Measurements from ENCODE around the gene FBXO21. TPM values are rescaled to one million over a fixed set of nuclear protein-coding genes. Genes with fewer than 3 reads are reported as not detected.

Gene FBXO21
- total RNA-seq, 1 donor from 2014 or later, result 69.3 TPM

DNA sequence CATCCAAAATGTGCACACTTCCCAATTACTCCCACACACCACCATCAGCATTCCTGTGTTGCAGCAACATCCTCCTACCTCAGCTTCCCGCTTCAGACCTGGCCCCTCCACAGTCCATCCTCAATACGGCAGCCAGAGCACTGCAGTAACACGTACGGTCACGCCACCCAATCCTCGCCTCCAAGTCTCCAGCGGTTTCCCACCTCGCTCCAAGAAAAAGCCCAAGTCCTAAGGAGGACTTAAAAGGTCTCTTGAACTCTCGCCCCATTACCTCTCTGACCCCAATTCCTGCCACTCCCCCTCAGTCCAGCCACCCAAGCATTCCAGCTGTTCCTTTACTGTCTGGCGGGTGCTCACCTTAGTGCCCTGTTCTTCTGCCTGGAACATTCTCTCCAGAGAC is 12.0 kb downstream of the FBXO21 start:
- H3K36me3 ChIP-seq, result peaks cover 38% of the 10 kb centered on the region
- peaks cover 13% of the 10 kb centered on the region for H4K20me1 ChIP-seq (ENCODE audit: low read depth)
- H3K4me2 ChIP-seq, result no peak overlapping the region
- H3K79me2 ChIP-seq (ENCODE audit: low read depth), result peaks cover 7% of the 10 kb centered on the region
- no peaks in the 10 kb centered on the region for H3K4me1 ChIP-seq
- no peak for DNase-seq (ENCODE audit: low spot score)
- Mint-ChIP-seq H3K4me3 (no peak overlapping the region), H3K4me1 (no peaks in the 10 kb centered on the region), H3K36me3 (peaks cover 63% of the 10 kb centered on the region), H3K9me3 (peaks cover 6% of the 10 kb centered on the region), H3K27ac (no peak overlapping the region), H3K27me3 (ENCODE audit: insufficient read depth, low read depth) (no peaks in the 10 kb centered on the region)
- no peak overlapping the region for H3K27ac ChIP-seq
- no peak overlapping the region for H3K4me3 ChIP-seq
- H3K27me3 ChIP-seq, result no peaks in the 10 kb centered on the region
- peaks cover 3% of the 10 kb centered on the region for H3F3A ChIP-seq (ENCODE audit: low read depth)
- TF ChIP-seq EZH2 (IDR thresholded peaks at IDR 0.05) (no peak), EZH2phosphoT487 (IDR thresholded peaks at IDR 0.05) (no peak)
- TF ChIP-seq, protein P1, sequence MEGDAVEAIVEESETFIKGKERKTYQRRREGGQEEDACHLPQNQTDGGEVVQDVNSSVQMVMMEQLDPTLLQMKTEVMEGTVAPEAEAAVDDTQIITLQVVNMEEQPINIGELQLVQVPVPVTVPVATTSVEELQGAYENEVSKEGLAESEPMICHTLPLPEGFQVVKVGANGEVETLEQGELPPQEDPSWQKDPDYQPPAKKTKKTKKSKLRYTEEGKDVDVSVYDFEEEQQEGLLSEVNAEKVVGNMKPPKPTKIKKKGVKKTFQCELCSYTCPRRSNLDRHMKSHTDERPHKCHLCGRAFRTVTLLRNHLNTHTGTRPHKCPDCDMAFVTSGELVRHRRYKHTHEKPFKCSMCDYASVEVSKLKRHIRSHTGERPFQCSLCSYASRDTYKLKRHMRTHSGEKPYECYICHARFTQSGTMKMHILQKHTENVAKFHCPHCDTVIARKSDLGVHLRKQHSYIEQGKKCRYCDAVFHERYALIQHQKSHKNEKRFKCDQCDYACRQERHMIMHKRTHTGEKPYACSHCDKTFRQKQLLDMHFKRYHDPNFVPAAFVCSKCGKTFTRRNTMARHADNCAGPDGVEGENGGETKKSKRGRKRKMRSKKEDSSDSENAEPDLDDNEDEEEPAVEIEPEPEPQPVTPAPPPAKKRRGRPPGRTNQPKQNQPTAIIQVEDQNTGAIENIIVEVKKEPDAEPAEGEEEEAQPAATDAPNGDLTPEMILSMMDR (IDR thresholded peaks at IDR 0.05), result no peak
- H3K9ac ChIP-seq, result no peak overlapping the region
- H3K9me3 ChIP-seq (ENCODE audit: low read depth), result no peaks in the 10 kb centered on the region
- H2AFZ ChIP-seq (replicated peaks), result no peak overlapping the region

DNA sequence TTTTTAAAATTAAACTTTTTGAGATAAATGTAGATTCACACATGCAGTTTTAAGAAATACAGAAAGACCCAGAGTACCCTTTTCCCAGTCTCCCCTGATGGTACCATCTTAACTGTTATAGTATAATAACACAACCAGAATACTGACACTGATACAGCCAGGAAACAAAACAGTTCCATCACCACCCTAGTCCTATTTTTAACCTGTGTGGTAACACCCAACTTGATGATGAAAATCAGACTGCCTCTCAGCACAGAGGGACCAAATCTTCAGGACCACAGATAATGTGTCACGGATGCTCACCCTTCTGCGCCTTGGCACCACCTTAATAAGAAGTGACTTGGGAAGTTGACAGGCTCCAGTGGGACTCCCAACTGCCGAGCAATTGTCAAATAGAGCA is 18.1 kb downstream of the FBXO21 start:
- Histone ChIP-seq H3K4me3 (no peak overlapping the region), H2AFZ (replicated peaks) (no peak overlapping the region), H3F3A (ENCODE audit: low read depth) (no peaks in the 10 kb centered on the region), H4K20me1 (ENCODE audit: low read depth) (peaks cover 35% of the 10 kb centered on the region), H3K4me1 (no peaks in the 10 kb centered on the region), H3K9me3 (ENCODE audit: low read depth) (no peaks in the 10 kb centered on the region), H3K79me2 (ENCODE audit: low read depth) (peaks cover 9% of the 10 kb centered on the region), H3K4me2 (no peak overlapping the region), H3K9ac (no peak overlapping the region), H3K36me3 (peaks cover 62% of the 10 kb centered on the region), H3K27me3 (no peaks in the 10 kb centered on the region), H3K27ac (no peak overlapping the region)
- no peak for DNase-seq (ENCODE audit: low spot score)
- H3K27me3 Mint-ChIP-seq (ENCODE audit: insufficient read depth, low read depth), result no peaks in the 10 kb centered on the region
- peaks cover 40% of the 10 kb centered on the region for H3K36me3 Mint-ChIP-seq
- H3K27ac Mint-ChIP-seq, result no peak overlapping the region
- TF ChIP-seq, protein P1 (IDR thresholded peaks at IDR 0.05), result no peak
- no peak for TF ChIP-seq EZH2phosphoT487 (IDR thresholded peaks at IDR 0.05)
- no peak for TF ChIP-seq EZH2 (IDR thresholded peaks at IDR 0.05)
- H3K9me3 Mint-ChIP-seq, result no peaks in the 10 kb centered on the region
- H3K4me1 Mint-ChIP-seq, result no peaks in the 10 kb centered on the region
- H3K4me3 Mint-ChIP-seq, result no peak overlapping the region

DNA sequence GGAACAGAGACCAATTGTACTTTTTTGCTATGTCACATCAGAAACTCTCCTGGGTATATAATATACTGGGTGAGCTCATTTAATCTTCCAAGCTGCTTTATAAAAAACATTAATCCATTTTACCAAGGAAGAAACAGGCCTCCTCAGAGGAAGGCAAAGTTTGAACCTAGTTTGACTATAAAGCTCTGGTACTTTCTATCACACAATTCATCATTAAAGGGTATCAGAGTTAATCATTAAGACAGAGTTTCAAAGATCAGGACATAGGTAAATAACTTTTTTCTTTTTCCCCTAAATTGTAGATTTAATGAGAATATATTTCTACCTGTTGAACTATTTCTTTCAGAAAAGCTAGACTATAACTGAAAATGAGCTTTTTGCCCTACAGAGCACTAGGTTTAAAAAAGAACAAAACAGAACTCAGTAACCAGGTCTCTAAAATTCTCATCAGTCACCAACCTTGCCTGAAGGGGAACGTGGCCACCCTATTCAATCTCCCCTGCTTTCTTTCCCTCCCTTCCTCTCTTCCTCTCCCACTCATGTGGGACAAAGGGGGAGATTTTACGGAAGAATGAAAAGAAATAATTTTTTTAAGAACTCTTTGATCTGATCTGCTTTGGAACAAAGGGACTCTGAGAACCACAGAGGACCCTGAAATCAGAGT is 18.6 kb downstream of the FBXO21 start:
- no peak for DNase-seq (ENCODE audit: low spot score)
- Histone ChIP-seq H3F3A (ENCODE audit: low read depth) (no peaks in the 10 kb centered on the region), H4K20me1 (ENCODE audit: low read depth) (peaks cover 30% of the 10 kb centered on the region), H3K9ac (no peak overlapping the region), H3K4me3 (no peak overlapping the region), H3K27ac (no peak overlapping the region), H3K9me3 (ENCODE audit: low read depth) (no peaks in the 10 kb centered on the region), H3K79me2 (ENCODE audit: low read depth) (peaks cover 9% of the 10 kb centered on the region), H2AFZ (replicated peaks) (no peak overlapping the region), H3K36me3 (peaks cover 57% of the 10 kb centered on the region), H3K4me1 (no peaks in the 10 kb centered on the region), H3K27me3 (no peaks in the 10 kb centered on the region), H3K4me2 (no peak overlapping the region)
- Mint-ChIP-seq H3K27ac (no peak overlapping the region), H3K9me3 (no peaks in the 10 kb centered on the region), H3K4me3 (no peak overlapping the region), H3K36me3 (peaks cover 41% of the 10 kb centered on the region), H3K4me1 (no peaks in the 10 kb centered on the region), H3K27me3 (ENCODE audit: insufficient read depth, low read depth) (no peaks in the 10 kb centered on the region)
- TF ChIP-seq, protein P1 (IDR thresholded peaks at IDR 0.05), result no peak
- TF ChIP-seq EZH2 (IDR thresholded peaks at IDR 0.05) (no peak), EZH2phosphoT487 (IDR thresholded peaks at IDR 0.05) (no peak)

Measured in neural progenitor cell (in vitro differentiated cells).